NCI-H460 (cell line): ENCODE data around the gene HHATL. TPM values are rescaled to one million over a fixed set of nuclear protein-coding genes. Genes with fewer than 3 reads are reported as not detected.
A peak's percentile ranks its signal among the peaks of the same experiment; 100 is the strongest.

ENCODE experiments used
- DNase-seq: peaks from one replicate; pipeline ENCODE4 v3.0.0-alpha.2; 2016; ENCODE audit warnings: low read depth; ENCODE audit errors: extremely low read depth
- total RNA-seq: library from RNA; depleted of rRNA; stranded (reverse); fragments of >200 nt; shearing (Covaris generic); gene quantifications from 2 replicates; pipeline ENCODE4 v1.2.3, GENCODE V29; 2014; rRNA removed

Gene HHATL
- total RNA-seq, 1 experiment from 2014 or later, result not detected

- DNase-seq, result no peak
Measured at GRCh38 chr3:42656680-42657610, 45.7 kb downstream of the HHATL start.

DNA sequence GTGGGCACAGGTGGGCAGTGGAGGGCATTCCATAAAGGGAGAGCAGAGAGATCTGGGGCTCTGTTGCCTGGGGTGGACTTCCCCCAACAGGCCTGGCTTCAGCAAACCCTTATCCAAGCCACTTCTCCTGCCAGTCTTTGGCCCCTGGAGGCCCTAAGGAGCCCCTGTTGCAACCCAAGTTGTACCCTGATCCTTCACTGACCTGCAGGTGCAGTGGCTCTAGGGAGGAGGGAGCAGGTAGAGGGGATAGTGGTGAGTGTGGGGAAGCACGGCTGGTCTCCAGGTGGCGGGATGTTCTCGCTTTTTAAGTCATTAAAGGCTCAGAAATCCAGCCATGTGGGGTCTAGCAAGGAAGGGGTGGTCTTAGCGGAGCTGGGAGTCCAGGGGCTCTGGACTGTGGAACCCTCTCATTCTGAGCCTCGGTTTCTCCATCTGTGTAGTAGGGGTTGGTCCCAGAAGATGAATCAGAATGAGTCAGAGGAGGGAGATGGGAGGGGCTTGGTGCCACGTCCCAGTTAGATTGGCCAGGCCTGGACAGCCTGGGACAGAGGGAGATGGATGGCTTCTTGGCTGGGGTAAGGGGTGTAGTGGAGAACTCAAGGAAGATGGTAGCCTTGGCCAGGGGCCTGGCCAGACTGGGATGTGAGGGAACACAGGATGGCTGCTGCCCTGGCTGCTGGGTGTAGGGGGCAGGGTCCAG lies 46.5 kb downstream of the HHATL start:
- no peak for DNase-seq

- DNase-seq, result no peak
Measured at GRCh38 chr3:42655331-42655888, 47.2 kb downstream of the HHATL start.

- peak; percentile 5 for DNase-seq
Measured at GRCh38 chr3:42654331-42655201, 48.0 kb downstream of the HHATL start.

GRCh38 chr3:42653560-42654330 lies 48.9 kb downstream of the HHATL start, which contains the start of gene ZBTB47:
Gene ZBTB47 (plus strand): TSS chr3:42653697. CDS start chr3:42658356, 4,659 bp downstream.
- no peak for DNase-seq

GRCh38 chr3:42653303-42653559 lies 49.4 kb downstream of the HHATL start:
- DNase-seq, result no peak

- peak; percentile 7 for DNase-seq
Measured at GRCh38 chr3:42652611-42653302, 49.8 kb downstream of the HHATL start.

- no peak for DNase-seq
Measured at GRCh38 chr3:42652251-42652610, 50.4 kb downstream of the HHATL start.

DNA sequence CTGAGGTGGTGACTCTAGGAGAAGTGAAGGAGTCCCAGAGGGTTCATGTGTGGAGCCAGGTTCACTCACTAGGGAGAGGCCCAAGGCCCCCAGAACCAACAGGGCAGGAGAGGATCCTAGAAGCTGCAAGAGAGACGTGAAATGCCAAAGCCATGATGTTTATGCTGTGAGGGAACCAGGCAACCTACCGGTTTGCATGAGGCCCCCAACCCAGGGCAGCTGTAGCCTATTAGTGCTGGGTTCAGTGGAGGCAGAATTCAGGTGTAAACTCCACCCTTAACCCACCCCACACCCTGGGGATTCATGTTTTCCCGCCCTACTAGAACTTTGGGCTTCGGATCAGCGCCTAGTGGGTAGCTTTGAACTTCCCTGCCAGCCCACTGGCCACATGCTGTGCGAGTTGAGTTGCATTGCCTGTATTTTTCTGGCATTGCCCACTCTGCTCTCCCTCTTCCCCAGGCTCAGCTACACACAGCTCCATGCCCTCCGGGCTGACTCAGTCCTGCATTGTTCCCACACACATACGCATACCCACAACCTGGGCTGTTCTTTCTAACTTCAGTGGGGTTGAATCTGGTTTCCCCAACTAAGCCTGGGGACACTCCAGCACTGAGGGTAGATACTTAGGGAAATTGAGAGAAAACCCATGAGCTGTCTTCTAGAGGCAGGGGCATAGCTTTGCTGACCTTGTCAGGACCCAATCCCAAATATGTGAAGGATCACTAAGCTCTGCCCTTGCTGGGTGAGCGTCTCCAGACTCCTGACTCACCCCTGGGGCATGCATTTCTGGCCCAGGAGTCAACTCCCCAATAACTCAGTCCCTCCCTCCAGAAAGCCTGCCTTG lies 51.1 kb downstream of the HHATL start:
- DNase-seq, result no peak

DNA sequence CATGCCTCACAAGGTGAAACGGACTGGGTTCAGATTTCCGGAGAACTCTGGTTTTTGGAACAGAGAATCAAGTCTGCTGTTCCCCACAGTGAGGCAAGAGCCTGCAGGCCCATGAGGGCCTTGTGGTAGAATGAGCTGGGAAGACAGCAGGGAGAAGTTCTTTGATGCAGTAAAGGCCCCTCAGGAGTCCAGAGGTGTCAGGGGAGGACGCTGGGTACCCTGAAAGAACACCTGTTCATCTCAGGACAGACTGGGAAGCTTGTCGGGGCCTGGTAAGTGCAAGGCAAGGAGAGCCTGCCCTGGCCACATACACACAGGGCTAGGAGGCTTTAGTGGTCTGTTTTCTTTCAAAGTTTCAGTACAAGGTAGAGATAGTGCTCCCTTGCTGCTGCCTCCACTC lies 52.8 kb downstream of the HHATL start:
- DNase-seq, result no peak

GRCh38 chr3:42649006-42649405 lies 53.6 kb downstream of the HHATL start:
- no peak for DNase-seq

DNA sequence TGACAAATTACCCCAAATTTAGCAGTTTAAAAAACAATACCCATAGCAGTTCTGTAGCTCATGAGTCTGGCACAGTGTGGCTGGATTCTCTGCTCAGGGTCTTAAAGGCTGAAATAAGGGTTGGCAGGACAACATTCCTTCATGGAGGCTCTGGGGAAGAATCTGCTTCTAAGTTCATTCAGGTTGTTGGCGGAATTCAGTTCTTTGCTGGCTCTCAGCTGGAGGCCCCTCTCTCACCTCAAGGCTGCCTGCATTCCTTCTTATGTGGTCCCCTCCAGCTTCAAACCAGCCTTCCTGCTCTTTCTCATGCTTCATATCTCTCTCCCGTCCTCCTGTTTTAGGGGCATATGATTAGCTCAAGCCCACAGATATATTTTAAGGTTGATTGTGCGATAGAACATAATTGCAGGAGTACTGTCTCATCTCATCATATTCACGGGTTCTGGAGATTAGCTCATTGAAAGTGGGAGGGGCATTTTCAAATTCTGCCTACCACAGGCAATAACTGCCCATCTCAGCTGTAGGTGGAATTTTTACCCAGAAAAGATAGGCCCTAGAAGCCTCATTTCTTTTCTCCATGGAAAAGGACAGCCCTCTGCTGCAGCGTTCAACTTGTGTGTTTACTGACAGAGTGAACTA lies 54.7 kb downstream of the HHATL start:
- DNase-seq, result no peak

Other genes with a start within 250 kb of the HHATL start
- 0.35 TPM in 1 of 2 replicates, not detected in the other for gene VIPR1, start 200.2 kb downstream of the HHATL start, total RNA-seq
- 46.7 and 57.2 TPM in 2 replicates for gene SEC22C, start 120.8 kb downstream of the HHATL start, total RNA-seq
- gene SS18L2, start 111.9 kb downstream of the HHATL start, total RNA-seq, result 19.5 and 21.4 TPM in 2 replicates
- gene NKTR, start 102.1 kb downstream of the HHATL start, total RNA-seq, result 18.9 and 26.9 TPM in 2 replicates
- 1.5 TPM in 2 replicates for gene ZBTB47, start 49.1 kb downstream of the HHATL start, total RNA-seq
- gene KLHL40, start 17.3 kb downstream of the HHATL start, total RNA-seq, result not detected in 2 replicates
- gene CCDC13, start 70.5 kb upstream of the HHATL start, total RNA-seq, result 0.87 and 2.8 TPM in 2 replicates
- gene HIGD1A, start 101.7 kb upstream of the HHATL start, total RNA-seq, result 121 and 123 TPM in 2 replicates
- not detected in 2 replicates for gene ACKR2, start 106.6 kb upstream of the HHATL start, total RNA-seq
- gene CYP8B1, start 173.1 kb upstream of the HHATL start, total RNA-seq, result not detected in 2 replicates
- gene ZNF662, start 203.3 kb upstream of the HHATL start, total RNA-seq, result not detected in 2 replicates